HepG2 (cell line): Measurements from ENCODE around the gene ACAN. TPM values are rescaled to one million over a fixed set of nuclear protein-coding genes. Genes with fewer than 3 reads are reported as not detected.

Experiments
- ATAC-seq: fragments of 200-7000 bp; cut with Tn5 transposase; 3 replicates; pipeline ENCODE4 v1.9.1; 2020; ENCODE audit warnings: mild to moderate bottlenecking, moderate library complexity
- BruUV-seq: library from RNA; stranded (reverse); fragments of 400-500 nt; replicated peaks from 2 replicates; lab custom pipeline; 2021; lab: Mats Ljungman, UMichigan
- CTCF ChIA-PET: fragments of 300-600 bp; formaldehyde crosslinking; extraction: SDS; loops from one replicate; lab custom pipeline; 2021; ENCODE audit warnings: low total read pairs, inconsistent platforms, low intra/inter-chr PET ratio; lab: Yijun Ruan, JAX
- POLR2A ChIA-PET: fragments of 350-600 bp; sonication (Branson Sonifier 250); formaldehyde crosslinking; loops from one replicate; lab custom pipeline; 2020; ENCODE audit warnings: antibody characterized with exemption, inconsistent platforms; lab: Yijun Ruan, JAX
- DNase-seq: peaks from one replicate; pipeline ENCODE4 v3.0.0-alpha.2; 2015; ENCODE audit warnings: low spot score
- FAIRE-seq: peaks from 3 replicates; lab custom pipeline; 2011; peaks lifted over from hg19 to GRCh38; lab: Jason Lieb, UNC
- H2AFZ ChIP-seq: one replicate; pipeline ENCODE4 v1.6.1; 2011; ENCODE audit warnings: low read length, inconsistent platforms
- H3K27ac ChIP-seq: fragments of 300-600 bp; 3 replicates; pipeline ENCODE4 v1.8.0; 2011; ENCODE audit warnings: mixed run types, mild to moderate bottlenecking, mixed read lengths, low read length, inconsistent platforms; ENCODE audit not compliant: insufficient read depth; ENCODE audit errors: extremely low read length
- H3K27me3 ChIP-seq, 2 experiments: fragments of 200-600 bp in 1 of 2; 2 replicates in 1 of 2; 3 replicates in 1 of 2; pipeline versions ENCODE4 v1.6.0 to v1.8.0; 2011; ENCODE audit warnings: low read length in 2 of 2, mild to moderate bottlenecking in 2 of 2, moderate library complexity in 2 of 2, inconsistent platforms in 1 of 2; ENCODE audit not compliant: insufficient read depth in 2 of 2, control insufficient read depth in 1 of 2
- H3K36me3 ChIP-seq, 2 experiments: fragments of 200-600 bp in 1 of 2; replicated peaks in 1 of 2; 2 replicates in 1 of 2; 3 replicates in 1 of 2; pipeline versions ENCODE4 v1.5.1 to v1.8.0; 2011; ENCODE audit warnings: low read length in 2 of 2, inconsistent platforms in 1 of 2; ENCODE audit not compliant: insufficient read depth in 2 of 2, control insufficient read depth in 1 of 2
- H3K4me1 ChIP-seq: 2 replicates; pipeline ENCODE4 v1.5.1; 2012; ENCODE audit warnings: low read length, inconsistent platforms; ENCODE audit not compliant: insufficient read depth
- H3K4me2 ChIP-seq: 2 replicates; pipeline ENCODE4 v1.6.0; 2011; ENCODE audit warnings: low read depth, low read length, inconsistent platforms
- H3K4me3 ChIP-seq, 3 experiments: fragments of 200-600 bp in 1 of 3; sonication (generic), shearing (Covaris generic) in 1 of 3; replicated peaks in 1 of 3; 2 replicates each; pipeline ENCODE4 v1.5.1; 2011 to 2016; ENCODE audit warnings: low read length in 3 of 3, inconsistent platforms in 2 of 3, low read depth in 2 of 3, mild to moderate bottlenecking in 2 of 3, control low read depth in 1 of 3, mixed read lengths in 1 of 3; ENCODE audit not compliant: insufficient read depth in 1 of 3
- H3K79me2 ChIP-seq: one replicate; pipeline ENCODE4 v1.6.1; 2011; ENCODE audit warnings: low read length, inconsistent platforms; ENCODE audit not compliant: insufficient read depth
- H3K9ac ChIP-seq: 2 replicates; pipeline ENCODE4 v1.6.0; 2011; ENCODE audit warnings: mild to moderate bottlenecking, low read depth, low read length, inconsistent platforms; ENCODE audit not compliant: insufficient read depth
- H3K9me3 ChIP-seq: 2 replicates; pipeline ENCODE4 v1.5.1; 2012; ENCODE audit warnings: mild to moderate bottlenecking, low read length
- H4K20me1 ChIP-seq: 2 replicates; pipeline ENCODE4 v1.6.0; 2011; ENCODE audit warnings: inconsistent platforms, mild to moderate bottlenecking, low read length, moderate library complexity; ENCODE audit not compliant: insufficient read depth
- ATF7 ChIP-seq, 2 experiments: fragments of 450-650 bp in 1 of 2; sonication (generic) in 1 of 2; formaldehyde crosslinking in 1 of 2; IDR thresholded peaks; 2 replicates each; pipeline versions ENCODE4 v1.4.0 to v1.6.1; 2016 to 2020; ENCODE audit warnings: antibody characterized with exemption in 1 of 2, mild to moderate bottlenecking in 1 of 2, missing genetic modification reagents in 1 of 2
- CCAR2 ChIP-seq: fragments of 200-400 bp; formaldehyde crosslinking; optimal IDR thresholded peaks from 2 replicates; pipeline ENCODE3; 2018; ENCODE audit warnings: low read depth, mild to moderate bottlenecking, low read length, moderate library complexity
- CREB1 ChIP-seq, 2 experiments: fragments of 450-650 bp in 1 of 2; IDR thresholded peaks; 2 replicates each; pipeline ENCODE4 v1.6.1; 2016 to 2017; ENCODE audit warnings: control low read depth in 1 of 2, mild to moderate bottlenecking in 1 of 2, missing compliant biosample characterization in 1 of 2, missing genetic modification characterization in 1 of 2
- FLYWCH1 ChIP-seq: sonication (generic); formaldehyde crosslinking; IDR thresholded peaks from 2 replicates; pipeline ENCODE4 v1.8.1; 2023; ENCODE audit warnings: mild to moderate bottlenecking, missing genetic modification reagents
- HIC2 ChIP-seq: sonication (generic); formaldehyde crosslinking; IDR thresholded peaks from 2 replicates; pipeline ENCODE4 v1.9.0; 2022; ENCODE audit warnings: low read depth, missing genetic modification reagents
- KDM4B ChIP-seq: sonication (generic); formaldehyde crosslinking; IDR thresholded peaks from 2 replicates; pipeline ENCODE4 v1.4.0; 2020; ENCODE audit warnings: missing genetic modification reagents
- NCOA5 ChIP-seq: sonication (generic); formaldehyde crosslinking; IDR thresholded peaks from 2 replicates; pipeline ENCODE4 v1.4.0; 2020; ENCODE audit warnings: missing genetic modification reagents
- STAT6 ChIP-seq: sonication (generic); formaldehyde crosslinking; IDR thresholded peaks from 2 replicates; pipeline ENCODE4 v1.4.0; 2020; ENCODE audit warnings: missing genetic modification reagents, mild to moderate bottlenecking, borderline replicate concordance
- ZNF460 ChIP-seq: sonication (generic); formaldehyde crosslinking; IDR thresholded peaks from 2 replicates; pipeline ENCODE4 v1.5.1; 2020; ENCODE audit warnings: missing genetic modification reagents, mild to moderate bottlenecking, borderline replicate concordance
- WGBS: methylation state at CpG from one replicate; pipeline ENCODE4 v1.1.6; 2017; ENCODE audit warnings: low lambda C conversion rate; 5-methylcytosine and 5-hydroxymethylcytosine counted together
- in situ Hi-C: cut with HindIII; loops from 2 replicates; pipeline ENCODE4 v1.10.0; 2017; ENCODE audit warnings: low pct_unique_long_range_greater_than_20kb; ENCODE audit not compliant: extremely low pct_ligation_motif_present
- intact Hi-C: fragments of 100-400 bp; cut with micrococcal nuclease; formaldehyde crosslinking; loops from one replicate; pipeline ENCODE4 v1.10.0; 2022; ENCODE audit not compliant: unreplicated experiment
- polyA plus RNA-seq, 8 experiments: library from polyadenylated mRNA; depleted of rRNA in 3 of 8; stranded (reverse) in 7 of 8; unstranded in 1 of 8; fragments of >200 nt; fragmentation: Illumina TruSeq in 4 of 8; extraction: Trizol in 4 of 8; gene quantifications; 2 replicates each; pipeline versions ENCODE4 v1.2.1 to v1.2.3, GENCODE V29; 2011 to 2016; ENCODE audit warnings: low read depth in 4 of 8, missing spikeins in 1 of 8, mixed read lengths in 1 of 8; ENCODE audit not compliant: insufficient read depth in 1 of 8
- total RNA-seq, 5 experiments: library from RNA; depleted of rRNA; stranded (reverse); fragments of >200 nt; fragmentation: Illumina TruSeq; extraction: Trizol; gene quantifications; 2 replicates each; pipeline ENCODE4 v1.2.3, GENCODE V29; 2016; ENCODE audit warnings: low read depth in 1 of 5

Gene ACAN
- total and polyA plus RNA-seq, 2 of the 13 experiments (the other 11 are each of a cell fraction or from before 2014, with no cell fraction given) = not detected

DNA sequence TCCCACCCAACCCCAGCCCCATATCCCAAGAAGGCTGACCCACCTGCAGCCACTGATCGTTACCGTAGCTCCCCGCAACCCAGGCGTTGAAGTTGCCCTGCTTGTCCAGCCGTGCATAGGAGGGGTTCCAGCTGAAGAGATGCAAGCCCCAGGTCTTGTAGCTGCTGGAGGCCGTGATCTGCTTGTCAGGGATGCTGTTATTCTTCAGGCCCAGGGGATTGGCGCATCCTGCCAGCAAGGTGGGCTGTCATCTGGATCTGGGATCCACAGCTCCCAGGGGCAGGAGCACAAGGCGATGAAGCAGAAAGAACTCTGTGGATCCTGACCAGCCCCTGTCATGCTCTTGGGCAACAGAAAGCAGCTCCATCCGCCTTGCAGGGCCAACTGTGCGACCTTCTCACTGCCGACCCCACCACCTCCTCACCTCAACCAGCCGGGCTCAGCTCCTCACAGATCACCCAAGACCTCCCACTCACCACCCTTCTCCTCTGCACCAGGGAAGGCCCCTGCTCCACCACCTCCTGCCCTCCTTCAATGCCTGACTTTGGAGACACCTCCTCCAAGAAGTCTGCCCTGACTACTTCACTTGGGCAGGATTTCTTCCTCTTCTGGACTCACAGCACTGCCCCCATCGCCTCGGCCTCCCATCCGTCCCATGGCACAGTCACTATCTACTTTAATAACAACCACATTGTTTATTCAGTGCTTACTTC is 98.4 kb downstream of the ACAN start (continued):
- TF ChIP-seq HIC2 (no peak), KDM4B (CRISPR knock-in tag) (no peak), ZNF460 (CRISPR knock-in tag) (no peak), STAT6 (no peak)

DNA sequence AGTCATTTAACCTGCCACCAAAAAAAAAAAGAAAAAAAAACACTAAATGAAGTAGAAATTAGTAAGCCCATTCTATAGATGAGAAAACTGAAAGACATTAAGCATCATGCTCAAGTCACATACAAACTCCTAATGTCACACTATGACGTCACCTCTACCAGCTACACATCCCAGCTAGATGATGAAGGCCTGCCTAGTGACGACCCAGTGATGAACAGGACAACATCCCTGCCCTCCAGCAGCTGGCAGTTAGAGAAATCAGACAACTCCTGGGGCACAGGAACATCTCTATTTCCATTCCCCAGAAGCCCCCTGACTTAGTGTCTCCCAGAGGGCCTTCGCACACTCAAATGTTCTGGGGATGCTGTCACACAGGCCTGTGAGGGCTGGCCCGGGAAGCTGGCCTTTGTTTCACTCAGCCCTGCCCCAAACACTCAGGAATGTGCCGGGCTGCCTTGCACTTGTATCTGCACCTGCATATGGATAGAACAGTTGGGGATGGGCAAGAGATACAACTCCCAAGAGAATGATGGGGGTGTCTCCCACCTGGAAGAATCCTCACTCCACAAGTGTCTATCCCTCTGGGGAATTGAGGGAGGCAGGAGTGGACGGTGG is 99.1 kb downstream of the ACAN start:
- CTCF ChIA-PET = no interaction called here
- no peak for DNase-seq
- H3K4me3 ChIP-seq = no peak overlapping the region
- no peak overlapping the region for H3K4me2 ChIP-seq
- TF ChIP-seq CCAR2 (no peak), NCOA5 (CRISPR knock-in tag) (no peak), CREB1 (IDR thresholded peaks at IDR 0.05) (peak; percentile 82), CREB1 (CRISPR knock-in tag; IDR thresholded peaks at IDR 0.05) (no peak), FLYWCH1 (CRISPR knock-in tag) (no peak), ATF7 (IDR thresholded peaks at IDR 0.05) (peak; percentile 86), ATF7 (CRISPR knock-in tag; IDR thresholded peaks at IDR 0.05) (no peak)
- TF ChIP-seq, all 625 proteins: peak for 2
- Histone ChIP-seq H3K9ac (no peak overlapping the region), H3K27me3 (no peaks in the 10 kb centered on the region), H3K4me1 (peaks cover 14% of the 10 kb centered on the region), H3K79me2 (no peaks in the 10 kb centered on the region), H3K36me3 (no peaks in the 10 kb centered on the region), H4K20me1 (0 out of 2 replicates have a peak, but pooled peaks cover 3% of the 10 kb centered on the region), H2AFZ (no peak overlapping the region), H3K9me3 (no peaks in the 10 kb centered on the region), H3K27ac (no peak overlapping the region)
- in situ Hi-C loops = loop anchor here (5.0 to 10.0 kb wide), 2 partner anchors 100 to 272 kb away; no protein-coding TSS in a partner anchor
- BruUV-seq = no TSS peak
- intact Hi-C loops = no loop called here
- WGBS = 50% methylated on average over 5 of the region's 6 CpGs
- ATAC-seq = no peak
- no peak for FAIRE-seq
- POLR2A ChIA-PET = no interaction called here
